Measurements from ENCODE around the gene NOL9.

The NOL9 gene

GRCh38 chr1:6582370-6582769 lies 28.1 kb upstream of the NOL9 start:
- Mint-ChIP-seq H3K9me3 (no peaks in the 10 kb centered on the region), H3K36me3 (ENCODE audit: low read depth) (peaks cover 4% of the 10 kb centered on the region), H3K4me3 (peak overlapping the region; percentile 73 to 94 (median 81)), H3K27ac (peak overlapping the region in 2 of 3 experiments; percentile 52 to 59), H3K27me3 (ENCODE audit: low read depth) (no peaks in the 10 kb centered on the region), H3K4me1 (peaks cover 27% of the 10 kb centered on the region)
- TF ChIP-seq CTCF (IDR thresholded peaks at IDR 0.05; ENCODE audit: unreplicated experiment in 3 of 3): no peak

- Mint-ChIP-seq H3K36me3 (ENCODE audit: low read depth) (peaks cover 4% of the 10 kb centered on the region), H3K27ac (peak overlapping the region in 2 of 3 experiments; percentile 52 to 59), H3K4me3 (peak overlapping the region; percentile 73 to 94 (median 81)), H3K9me3 (no peaks in the 10 kb centered on the region), H3K4me1 (peaks cover 27% of the 10 kb centered on the region), H3K27me3 (ENCODE audit: low read depth) (no peaks in the 10 kb centered on the region)
- no peak for TF ChIP-seq CTCF (IDR thresholded peaks at IDR 0.05; ENCODE audit: unreplicated experiment in 3 of 3)
Measured at GRCh38 chr1:6581561-6582305, 27.4 kb upstream of the NOL9 start.

DNA sequence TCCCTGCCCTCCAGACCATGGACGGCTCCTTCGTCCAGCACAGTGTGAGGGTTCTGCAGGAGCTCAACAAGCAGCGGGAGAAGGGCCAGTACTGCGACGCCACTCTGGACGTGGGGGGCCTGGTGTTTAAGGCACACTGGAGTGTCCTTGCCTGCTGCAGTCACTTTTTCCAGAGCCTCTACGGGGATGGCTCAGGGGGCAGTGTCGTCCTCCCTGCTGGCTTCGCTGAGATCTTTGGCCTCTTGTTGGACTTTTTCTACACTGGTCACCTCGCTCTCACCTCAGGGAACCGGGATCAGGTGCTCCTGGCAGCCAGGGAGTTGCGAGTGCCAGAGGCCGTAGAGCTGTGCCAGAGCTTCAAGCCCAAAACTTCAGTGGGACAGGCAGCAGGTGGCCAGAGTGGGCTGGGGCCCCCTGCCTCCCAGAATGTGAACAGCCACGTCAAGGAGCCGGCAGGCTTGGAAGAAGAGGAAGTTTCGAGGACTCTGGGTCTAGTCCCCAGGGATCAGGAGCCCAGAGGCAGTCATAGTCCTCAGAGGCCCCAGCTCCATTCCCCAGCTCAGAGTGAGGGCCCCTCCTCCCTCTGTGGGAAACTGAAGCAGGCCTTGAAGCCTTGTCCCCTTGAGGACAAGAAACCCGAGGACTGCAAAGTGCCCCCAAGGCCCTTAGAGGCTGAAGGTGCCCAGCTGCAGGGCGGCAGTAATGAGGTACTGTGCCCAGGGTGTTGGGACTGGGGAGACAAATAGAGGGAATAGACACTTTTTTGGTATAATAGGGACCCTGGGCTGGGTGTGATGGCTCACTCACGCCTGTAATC lies 26.5 kb upstream of the NOL9 start:
- Mint-ChIP-seq H3K4me3 (peak overlapping the region; percentile 94 to 97 (median 95)), H3K4me1 (peaks cover 27% of the 10 kb centered on the region), H3K9me3 (no peaks in the 10 kb centered on the region), H3K27me3 (ENCODE audit: low read depth) (no peaks in the 10 kb centered on the region), H3K36me3 (ENCODE audit: low read depth) (peaks cover 4% of the 10 kb centered on the region), H3K27ac (peak overlapping the region; percentile 84 to 97 (median 95))
- no peak for TF ChIP-seq CTCF (IDR thresholded peaks at IDR 0.05; ENCODE audit: unreplicated experiment in 3 of 3)

DNA sequence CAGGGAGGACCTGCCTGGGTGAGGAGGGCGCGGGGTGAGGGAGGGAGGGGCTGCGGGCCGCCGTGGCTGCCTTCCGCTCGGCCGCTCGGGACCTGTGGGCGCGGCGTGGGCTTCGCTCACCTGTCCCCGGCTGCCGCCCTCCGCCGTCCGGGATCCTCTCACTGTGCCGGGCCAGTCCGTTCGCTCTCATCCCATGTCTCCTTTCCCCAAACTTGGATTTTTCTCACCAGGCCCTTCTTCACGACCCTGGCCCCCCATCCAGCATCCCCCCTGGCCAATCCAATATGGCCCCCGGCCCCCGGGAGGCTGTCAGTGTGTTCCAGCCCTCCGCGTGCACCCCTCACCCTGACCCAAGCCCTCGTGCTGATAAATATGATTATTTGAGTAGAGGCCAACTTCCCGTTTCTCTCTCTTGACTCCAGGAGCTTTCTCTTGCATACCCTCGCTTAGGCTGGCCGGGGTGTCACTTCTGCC lies 25.8 kb upstream of the NOL9 start:
- peak overlapping the region; percentile 84 to 97 (median 95) for H3K27ac Mint-ChIP-seq
- peaks cover 27% of the 10 kb centered on the region for H3K4me1 Mint-ChIP-seq
- no peaks in the 10 kb centered on the region for H3K9me3 Mint-ChIP-seq
- peak overlapping the region; percentile 94 to 97 (median 95) for H3K4me3 Mint-ChIP-seq
- TF ChIP-seq CTCF (IDR thresholded peaks at IDR 0.05; ENCODE audit: unreplicated experiment in 3 of 3): no peak
- H3K36me3 Mint-ChIP-seq (ENCODE audit: low read depth): peaks cover 4% of the 10 kb centered on the region
- H3K27me3 Mint-ChIP-seq (ENCODE audit: low read depth): no peaks in the 10 kb centered on the region

GRCh38 chr1:6579374-6580118 lies 25.2 kb upstream of the NOL9 start, which contains the start of gene ZBTB48:
TSS of gene ZBTB48 (plus strand) at chr1:6579994. CDS start at chr1:6580610, 616 bp downstream.
- Mint-ChIP-seq H3K36me3 (ENCODE audit: low read depth) (peaks cover 2% of the 10 kb centered on the region), H3K4me1 (peaks cover 27% of the 10 kb centered on the region), H3K27me3 (ENCODE audit: low read depth) (no peaks in the 10 kb centered on the region), H3K4me3 (peak within 1 kb of the TSS; percentile 94 to 97 (median 95)), H3K9me3 (no peaks in the 10 kb centered on the region), H3K27ac (peak within 1 kb of the TSS; percentile 84 to 97 (median 95))
- no peak for TF ChIP-seq CTCF (IDR thresholded peaks at IDR 0.05; ENCODE audit: unreplicated experiment in 3 of 3)

All from nephron (organoid).